ENCODE results near the gene FZD1. TPM values are rescaled to one million over a fixed set of nuclear protein-coding genes. Genes with fewer than 3 reads are reported as not detected.

Gene FZD1
- total and polyA plus RNA-seq, 2 of the 13 experiments (the other 11 are each of a cell fraction or from before 2014, with no cell fraction given), result 0.22 to 0.80 TPM

- H3K27ac ChIP-seq (ENCODE audit: extremely low read length, insufficient read depth, low read length), result no peak overlapping the region
- DNase-seq (ENCODE audit: low spot score), result no peak
- H3K36me3 ChIP-seq (replicated peaks in 1 of 2; ENCODE audit: control insufficient read depth in 1 of 2, insufficient read depth in 2 of 2, low read length in 2 of 2), result no peaks in the 10 kb centered on the region
- POLR2A ChIA-PET, result no interaction called here
- no peaks in the 10 kb centered on the region for H3K79me2 ChIP-seq (ENCODE audit: insufficient read depth, low read length)
- H3K4me2 ChIP-seq (ENCODE audit: low read depth, low read length), result no peak overlapping the region
- no peak for ATAC-seq
- no peak for TF ChIP-seq FUBP1 (CRISPR knock-in tag; IDR thresholded peaks at IDR 0.05; ENCODE audit: borderline replicate concordance)
- TF ChIP-seq ZBTB10 (CRISPR knock-in tag; IDR thresholded peaks at IDR 0.05; ENCODE audit: borderline replicate concordance), result no peak
- TF ChIP-seq ESRRA (CRISPR knock-in tag; IDR thresholded peaks at IDR 0.05; ENCODE audit: low read depth), result no peak
- TF ChIP-seq BCLAF1 (IDR thresholded peaks at IDR 0.05), result no peak
- TF ChIP-seq CBX2 (IDR thresholded peaks at IDR 0.05; ENCODE audit: low read depth, low read length), result no peak
- TF ChIP-seq CBX2 (CRISPR knock-in tag; IDR thresholded peaks at IDR 0.05; ENCODE audit: low read depth), result no peak
- no peak for TF ChIP-seq BCL3 (CRISPR knock-in tag; IDR thresholded peaks at IDR 0.05)
- no peak for TF ChIP-seq TBX3 (IDR thresholded peaks at IDR 0.05; ENCODE audit: borderline replicate concordance)
- TF ChIP-seq SMAD1 (CRISPR knock-in tag; IDR thresholded peaks at IDR 0.05; ENCODE audit: borderline replicate concordance, low read depth), result no peak
- TF ChIP-seq ETV5 (CRISPR knock-in tag; IDR thresholded peaks at IDR 0.05; ENCODE audit: borderline replicate concordance), result no peak
- TF ChIP-seq ARHGAP35 (CRISPR knock-in tag; IDR thresholded peaks at IDR 0.05; ENCODE audit: borderline replicate concordance), result no peak
- no peaks in the 10 kb centered on the region for H4K20me1 ChIP-seq (ENCODE audit: insufficient read depth, low read length)
- CTCF ChIA-PET (ENCODE audit: low intra/inter-chr PET ratio, low total read pairs), result no interaction called here
- intact Hi-C loops (cut with micrococcal nuclease; ENCODE audit: unreplicated experiment), result loop anchor here (10.0 kb wide), 1 partner anchor 299 kb away; no protein-coding TSS in a partner anchor
- peaks cover 0 to 16% of the 10 kb centered on the region in 2 experiments; a peak in 2 of 5 replicates for H3K27me3 ChIP-seq (ENCODE audit: control insufficient read depth in 1 of 2, insufficient read depth in 2 of 2, low read length in 2 of 2)
- H2AFZ ChIP-seq (ENCODE audit: low read length), result no peak overlapping the region
- H3K9me3 ChIP-seq (ENCODE audit: low read length), result no peaks in the 10 kb centered on the region
- FAIRE-seq, result no peak
- H3K4me1 ChIP-seq (ENCODE audit: insufficient read depth, low read length), result peaks cover 15% of the 10 kb centered on the region
- no peak overlapping the region for H3K4me3 ChIP-seq (replicated peaks in 1 of 3; ENCODE audit: insufficient read depth in 1 of 3, low read depth in 2 of 3, low read length in 3 of 3)
- WGBS (ENCODE audit: low lambda C conversion rate), result 98% methylated on average over 41 of the region's 43 CpGs
- H3K9ac ChIP-seq (ENCODE audit: insufficient read depth, low read depth, low read length), result no peak overlapping the region
- BruUV-seq (replicated peaks), result no TSS peak
- in situ Hi-C loops (cut with HindIII; ENCODE audit: extremely low pct_ligation_motif_present, low pct_unique_long_range_greater_than_20kb), result no loop called here
Observed at GRCh38 chr7:91266067-91266688, 1.9 kb downstream of the FZD1 start.
